ENCODE results near the gene IL11. TPM values are rescaled to one million over a fixed set of nuclear protein-coding genes. Genes with fewer than 3 reads are reported as not detected.

The IL11 gene
- total RNA-seq, 1 experiment from 2014 or later = 0.97 TPM

DNA sequence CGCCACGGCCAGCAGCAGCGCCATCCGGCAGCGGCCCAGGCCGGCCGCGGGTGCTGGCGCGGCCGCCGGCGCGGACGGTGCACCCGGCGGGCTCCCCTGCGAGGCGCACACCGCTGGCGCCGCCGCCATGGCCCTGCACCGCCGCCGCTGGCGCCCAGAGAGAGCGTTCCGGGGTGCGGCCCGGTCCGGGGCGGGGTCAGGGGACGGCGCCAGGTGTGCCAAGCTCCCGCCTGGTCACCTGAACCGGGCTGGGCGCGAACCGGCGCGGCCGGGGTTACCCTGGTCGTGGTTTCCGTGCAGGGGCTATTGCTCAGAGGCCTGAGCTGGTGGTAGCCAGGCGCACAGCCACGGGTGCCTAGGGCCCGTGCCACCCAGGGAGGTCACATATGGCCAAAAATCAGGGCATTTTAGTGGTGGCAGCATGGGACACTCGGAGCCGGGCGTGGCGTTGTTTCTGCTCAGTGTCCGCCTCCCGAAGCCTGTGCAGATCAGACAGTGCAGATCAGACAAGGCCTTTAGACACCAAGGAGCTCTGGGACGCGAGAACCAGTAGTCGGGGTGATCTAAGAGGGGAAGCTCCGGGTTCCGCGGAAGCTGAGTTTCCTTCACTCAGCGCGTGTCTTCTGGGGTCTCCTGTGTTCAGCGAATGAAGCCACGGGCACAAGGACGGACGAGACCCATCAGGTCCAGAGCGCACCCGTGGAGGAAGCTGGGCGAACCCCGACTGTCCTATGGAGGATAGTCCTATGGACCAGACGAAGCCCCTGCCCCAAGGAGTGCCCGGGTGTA, 14.1 kb upstream of the IL11 start, which contains the start of gene TMEM238:
Gene TMEM238, minus strand, starts transcription at position 162 of the 789 bp plus-strand sequence. Its CDS starts 33 bp downstream, at position 129.
- peaks cover 80% of the 10 kb centered on the region for H3K36me3 Mint-ChIP-seq (ENCODE audit: insufficient read depth, unreplicated experiment)
- CTCF ChIA-PET = interaction anchor here (0.5 to 2.0 kb wide), 14 partner anchors 16 to 270 kb away, joined by 3 to 10 read pairs (median 5); partner anchors contain the start of genes DNAAF3, HSPBP1, KMT5C and PPP6R1
- TF ChIP-seq, protein P1, sequence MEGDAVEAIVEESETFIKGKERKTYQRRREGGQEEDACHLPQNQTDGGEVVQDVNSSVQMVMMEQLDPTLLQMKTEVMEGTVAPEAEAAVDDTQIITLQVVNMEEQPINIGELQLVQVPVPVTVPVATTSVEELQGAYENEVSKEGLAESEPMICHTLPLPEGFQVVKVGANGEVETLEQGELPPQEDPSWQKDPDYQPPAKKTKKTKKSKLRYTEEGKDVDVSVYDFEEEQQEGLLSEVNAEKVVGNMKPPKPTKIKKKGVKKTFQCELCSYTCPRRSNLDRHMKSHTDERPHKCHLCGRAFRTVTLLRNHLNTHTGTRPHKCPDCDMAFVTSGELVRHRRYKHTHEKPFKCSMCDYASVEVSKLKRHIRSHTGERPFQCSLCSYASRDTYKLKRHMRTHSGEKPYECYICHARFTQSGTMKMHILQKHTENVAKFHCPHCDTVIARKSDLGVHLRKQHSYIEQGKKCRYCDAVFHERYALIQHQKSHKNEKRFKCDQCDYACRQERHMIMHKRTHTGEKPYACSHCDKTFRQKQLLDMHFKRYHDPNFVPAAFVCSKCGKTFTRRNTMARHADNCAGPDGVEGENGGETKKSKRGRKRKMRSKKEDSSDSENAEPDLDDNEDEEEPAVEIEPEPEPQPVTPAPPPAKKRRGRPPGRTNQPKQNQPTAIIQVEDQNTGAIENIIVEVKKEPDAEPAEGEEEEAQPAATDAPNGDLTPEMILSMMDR (IDR thresholded peaks at IDR 0.05; ENCODE audit: unreplicated experiment) = no peak
- DNase-seq = peak; percentile 83
- intact Hi-C loops (cut with micrococcal nuclease; ENCODE audit: unreplicated experiment) = loop anchor here (5.0 to 10.0 kb wide), 4 partner anchors 47 to 250 kb away; partner anchors contain the start of genes KMT5C and TNNT1
- H3K4me3 Mint-ChIP-seq (ENCODE audit: low read depth, unreplicated experiment) = peak within 1 kb of the TSS; percentile 91
- H3K27ac Mint-ChIP-seq (ENCODE audit: unreplicated experiment) = peak within 1 kb of the TSS; percentile 97
- no TSS peak for BruUV-seq (replicated peaks)
- no peaks in the 10 kb centered on the region for H3K9me3 Mint-ChIP-seq (ENCODE audit: low read depth, unreplicated experiment)
- H3K27me3 Mint-ChIP-seq (ENCODE audit: unreplicated experiment) = no peaks in the 10 kb centered on the region
- H3K4me1 Mint-ChIP-seq (ENCODE audit: low read depth, unreplicated experiment) = peaks cover 41% of the 10 kb centered on the region

DNA sequence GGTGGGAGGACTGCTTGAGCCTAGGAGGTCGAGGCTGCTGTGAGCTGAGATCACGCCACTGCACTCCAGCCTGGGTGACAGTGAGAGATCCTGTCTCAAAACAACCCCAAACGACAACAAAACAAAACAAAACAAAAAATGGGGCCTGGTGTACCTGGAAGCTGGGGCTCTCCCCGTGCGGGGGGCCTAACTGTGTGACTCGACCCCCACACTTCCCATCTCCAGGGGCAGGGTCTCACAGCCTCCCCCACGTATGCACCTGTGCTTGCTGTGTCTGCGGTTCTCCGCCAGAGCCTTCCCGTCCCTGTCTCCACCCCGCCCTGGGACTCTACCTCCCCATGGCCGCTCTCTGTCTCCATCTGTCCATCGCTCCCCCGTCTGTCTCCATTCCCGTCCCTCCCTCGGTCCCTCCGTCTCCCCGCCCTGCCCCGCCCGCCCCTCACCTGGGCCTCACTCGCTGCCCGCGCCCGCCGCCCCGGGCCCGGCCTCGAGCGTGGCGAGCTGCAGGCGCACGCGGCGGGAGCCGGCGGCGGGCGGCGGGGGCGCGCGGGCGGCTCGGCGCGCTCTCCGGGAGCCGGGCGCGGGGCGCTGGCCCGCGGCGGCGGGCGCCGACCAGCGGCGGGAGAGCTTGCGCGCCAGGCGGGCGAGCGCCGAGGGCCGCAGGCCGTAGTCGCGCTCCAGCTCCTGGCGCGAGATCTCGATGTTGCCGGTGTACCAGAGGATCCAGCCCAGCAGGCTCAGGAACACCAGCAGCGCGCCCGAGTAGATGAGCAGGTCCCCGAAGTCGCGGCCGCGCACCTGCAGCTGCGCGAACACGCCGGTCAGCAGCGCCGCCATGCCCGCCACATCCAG, 13.2 kb upstream of the IL11 start:
- intact Hi-C loops (cut with micrococcal nuclease; ENCODE audit: unreplicated experiment) = loop anchor here (5.0 to 10.0 kb wide), 4 partner anchors 46 to 251 kb away; partner anchors contain the start of genes KMT5C and TNNT1
- Mint-ChIP-seq H3K4me3 (ENCODE audit: low read depth, unreplicated experiment) (peak overlapping the region; percentile 91), H3K9me3 (ENCODE audit: low read depth, unreplicated experiment) (no peaks in the 10 kb centered on the region), H3K36me3 (ENCODE audit: insufficient read depth, unreplicated experiment) (peaks cover 78% of the 10 kb centered on the region), H3K27me3 (ENCODE audit: unreplicated experiment) (no peaks in the 10 kb centered on the region), H3K27ac (ENCODE audit: unreplicated experiment) (peak overlapping the region; percentile 83), H3K4me1 (ENCODE audit: low read depth, unreplicated experiment) (peaks cover 35% of the 10 kb centered on the region)
- no TSS peak for BruUV-seq (replicated peaks)
- TF ChIP-seq, protein P1 (IDR thresholded peaks at IDR 0.05; ENCODE audit: unreplicated experiment) = no peak
- DNase-seq = peak; percentile 76
- CTCF ChIA-PET = interaction anchor here (0.6 to 2.0 kb wide), 14 partner anchors 31 to 242 kb away, joined by 3 to 10 read pairs (median 4); partner anchors contain the start of genes DNAAF3, HSPBP1, KMT5C and PPP6R1

DNA sequence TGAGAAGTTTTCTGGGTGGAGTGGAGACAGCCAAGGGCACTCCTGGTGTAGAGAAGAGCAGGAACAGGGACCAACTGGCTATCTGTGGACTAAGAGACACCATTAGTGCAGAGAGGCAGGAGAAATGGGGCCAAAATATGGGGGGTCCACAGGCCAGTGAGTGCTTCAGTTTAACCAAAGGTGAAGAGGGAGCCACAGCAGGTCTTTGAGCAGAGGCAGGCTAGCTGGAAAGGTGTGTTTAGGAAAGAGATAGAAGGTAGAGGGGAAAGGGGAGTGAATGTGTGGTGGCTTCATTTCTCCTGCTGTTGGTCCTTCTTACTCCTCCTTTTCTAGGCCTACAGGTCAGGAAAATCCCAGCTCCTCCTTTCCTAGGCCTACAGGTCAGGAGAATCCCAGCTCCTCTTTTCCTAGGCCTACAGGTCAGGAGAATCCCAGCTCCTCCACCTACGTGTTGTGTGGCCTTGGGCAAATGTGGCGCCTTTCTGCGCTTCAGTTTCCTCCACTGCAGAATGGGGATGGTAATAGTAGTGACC, 12.3 kb upstream of the IL11 start:
- H3K4me1 Mint-ChIP-seq (ENCODE audit: low read depth, unreplicated experiment) = peaks cover 29% of the 10 kb centered on the region
- intact Hi-C loops (cut with micrococcal nuclease; ENCODE audit: unreplicated experiment) = loop anchor here (5.0 to 10.0 kb wide), 4 partner anchors 45 to 252 kb away; partner anchors contain the start of genes KMT5C and TNNT1
- peak overlapping the region; percentile 9 for H3K27ac Mint-ChIP-seq (ENCODE audit: unreplicated experiment)
- BruUV-seq (replicated peaks) = TSS peak; percentile 45
- TF ChIP-seq, protein P1 (IDR thresholded peaks at IDR 0.05; ENCODE audit: unreplicated experiment) = no peak
- peaks cover 69% of the 10 kb centered on the region for H3K36me3 Mint-ChIP-seq (ENCODE audit: insufficient read depth, unreplicated experiment)
- H3K4me3 Mint-ChIP-seq (ENCODE audit: low read depth, unreplicated experiment) = peak overlapping the region; percentile 91
- no peaks in the 10 kb centered on the region for H3K9me3 Mint-ChIP-seq (ENCODE audit: low read depth, unreplicated experiment)
- CTCF ChIA-PET = interaction anchor here (1.0 to 2.0 kb wide), 3 partner anchors 36 to 81 kb away, joined by 3 to 10 read pairs (median 7); partner anchors contain the start of gene KMT5C
- H3K27me3 Mint-ChIP-seq (ENCODE audit: unreplicated experiment) = no peaks in the 10 kb centered on the region
- DNase-seq = no peak

DNA sequence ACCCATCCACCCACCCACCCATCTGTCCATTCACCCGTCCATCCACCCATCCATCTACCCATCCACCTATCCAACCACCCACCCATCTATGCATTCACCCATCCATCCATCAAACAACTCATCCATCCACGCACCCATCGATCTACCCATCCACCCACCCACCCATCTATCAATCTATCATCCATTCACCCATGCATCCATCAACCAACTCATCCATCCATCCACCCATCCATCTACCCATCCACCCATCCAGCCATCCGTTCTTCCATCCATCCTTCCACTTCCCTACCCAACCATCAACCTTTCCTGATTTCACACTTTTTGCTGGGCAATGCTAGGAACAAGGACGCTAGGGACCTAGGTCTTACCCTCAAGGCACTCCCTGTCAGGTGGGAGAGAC, 11.8 kb upstream of the IL11 start:
- Mint-ChIP-seq H3K4me1 (ENCODE audit: low read depth, unreplicated experiment) (peaks cover 24% of the 10 kb centered on the region), H3K4me3 (ENCODE audit: low read depth, unreplicated experiment) (peak overlapping the region; percentile 91), H3K9me3 (ENCODE audit: low read depth, unreplicated experiment) (no peaks in the 10 kb centered on the region), H3K36me3 (ENCODE audit: insufficient read depth, unreplicated experiment) (peaks cover 63% of the 10 kb centered on the region), H3K27me3 (ENCODE audit: unreplicated experiment) (no peaks in the 10 kb centered on the region), H3K27ac (ENCODE audit: unreplicated experiment) (peak overlapping the region; percentile 9)
- no peak for DNase-seq
- CTCF ChIA-PET = interaction anchor here (1.0 kb wide), 1 partner anchor 43 kb away, joined by 3 read pairs; the partner anchor contains the start of gene KMT5C
- no TSS peak for BruUV-seq (replicated peaks)
- TF ChIP-seq, protein P1 (IDR thresholded peaks at IDR 0.05; ENCODE audit: unreplicated experiment) = no peak
- intact Hi-C loops (cut with micrococcal nuclease; ENCODE audit: unreplicated experiment) = loop anchor here (5.0 to 10.0 kb wide), 4 partner anchors 45 to 253 kb away; partner anchors contain the start of genes KMT5C and TNNT1

All from Calu3 (cell line).